NCI-H2227 treated with DMSO at 0.1 percent for 48 hours (cell line): ENCODE measurements around the gene SHROOM2.

Source experiments
- DNase-seq: peaks from one replicate; lab custom pipeline; 2025; lab: John Stamatoyannopoulos, UW

The SHROOM2 gene

DNA sequence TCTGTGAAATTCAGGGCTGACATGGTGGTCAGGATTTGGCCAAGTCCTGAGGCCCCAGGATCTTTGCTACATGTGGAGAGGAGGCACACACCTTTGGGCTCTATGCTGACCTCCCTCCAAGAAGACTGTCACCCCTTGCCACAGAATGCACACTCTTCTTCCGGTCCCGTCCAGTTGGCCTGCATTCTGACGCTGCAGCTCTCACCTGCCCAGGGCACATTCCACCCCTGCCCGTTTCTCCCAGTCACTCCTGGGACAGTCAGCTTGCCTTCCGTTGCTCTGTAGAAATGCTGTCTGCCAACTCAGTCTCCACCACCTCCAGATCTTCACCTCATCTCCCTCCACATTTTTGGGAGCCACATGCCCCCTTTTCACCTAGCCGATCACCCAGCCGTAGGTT, 76.7 kb downstream of the SHROOM2 start:
- no peak for DNase-seq

DNA sequence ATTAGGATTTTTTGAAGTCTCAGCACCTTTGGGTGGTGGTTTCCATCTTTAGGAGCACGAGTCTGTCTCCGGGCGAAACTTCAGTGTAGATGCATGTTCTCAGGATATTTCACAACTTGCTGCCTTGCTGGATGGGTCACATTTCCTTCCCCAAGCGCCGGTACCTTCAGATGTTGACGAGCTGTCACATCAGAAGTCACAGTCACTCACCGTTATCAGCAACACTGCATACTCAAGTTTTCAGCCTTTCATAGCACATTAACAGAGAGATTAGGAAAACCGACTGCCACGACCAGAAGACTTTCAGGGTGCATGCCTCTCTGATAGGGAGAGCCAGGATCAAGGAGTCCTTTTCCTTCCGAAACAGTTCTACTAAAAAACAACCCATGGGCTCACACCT, 77.8 kb downstream of the SHROOM2 start:
- DNase-seq, result no peak

DNA sequence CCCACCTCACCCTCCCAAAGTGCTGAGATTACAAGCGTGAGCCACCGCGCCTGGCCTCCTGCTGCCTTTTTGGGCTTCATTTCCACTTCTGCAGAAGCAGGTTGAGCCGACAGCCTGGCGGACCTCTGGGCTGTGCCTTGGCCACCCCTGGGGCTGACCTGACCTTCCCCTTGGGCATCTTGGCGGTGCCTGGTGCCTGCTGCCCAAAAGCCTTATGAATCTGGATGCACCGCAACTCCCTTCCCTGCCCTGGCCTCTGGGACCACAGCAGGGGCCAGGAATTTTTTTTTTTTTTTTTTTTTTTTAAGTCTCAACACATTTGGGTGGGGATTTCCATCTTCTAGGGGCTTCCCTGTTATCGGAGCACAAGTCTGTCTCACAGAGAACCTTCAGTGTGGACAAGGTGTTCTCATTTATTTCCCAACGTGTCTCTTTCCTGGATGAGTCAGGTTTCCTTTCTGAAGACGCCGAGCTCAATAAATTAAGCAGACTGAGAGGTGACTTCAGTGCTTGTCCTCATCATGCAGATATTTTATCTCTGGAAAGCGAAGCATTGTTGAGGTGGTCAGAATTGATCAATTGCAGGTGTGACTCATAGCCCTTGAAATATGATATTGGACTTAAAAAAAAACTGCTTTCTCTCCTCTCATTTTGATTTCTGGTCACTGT, 79.7 kb downstream of the SHROOM2 start:
- DNase-seq, result no peak

DNA sequence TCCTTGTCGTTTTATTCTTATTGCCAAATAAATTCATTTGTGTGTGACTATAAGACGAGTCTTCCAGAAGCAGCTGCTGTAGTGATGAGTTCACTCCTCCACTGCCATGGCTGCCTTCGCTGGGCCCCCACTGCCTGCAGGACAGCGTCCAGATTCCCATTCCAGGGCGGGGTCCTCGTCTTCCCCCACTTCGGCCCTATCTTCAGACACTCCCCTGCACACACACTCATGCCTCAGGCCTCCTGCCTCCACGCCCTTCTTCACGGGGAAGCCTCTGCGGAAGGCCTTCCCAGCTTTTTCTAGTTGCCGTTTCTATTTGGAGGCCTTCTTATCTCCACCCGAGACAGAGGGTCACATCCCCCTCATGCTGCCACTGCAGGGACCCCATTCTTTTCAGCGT, 80.4 kb downstream of the SHROOM2 start:
- no peak for DNase-seq

DNA sequence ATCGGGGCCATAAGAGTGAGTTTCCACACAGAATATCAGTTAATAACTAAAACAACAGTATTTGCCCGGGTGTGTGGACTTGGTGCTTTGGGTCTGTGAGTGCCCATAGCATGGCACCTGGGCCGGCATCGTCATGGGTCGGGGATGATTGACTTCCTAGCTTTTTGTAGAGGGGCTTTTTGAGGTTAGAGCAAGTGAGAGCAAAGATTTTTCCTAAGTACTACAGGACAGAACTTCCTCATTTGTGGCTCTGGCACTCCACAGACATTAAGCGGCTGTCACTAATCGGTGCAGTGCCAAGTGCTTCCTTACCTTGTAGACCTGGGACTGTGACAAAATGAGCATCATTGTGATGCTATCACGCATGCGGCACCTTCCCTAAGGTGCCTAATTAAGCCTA, 81.0 kb downstream of the SHROOM2 start:
- no peak for DNase-seq

DNA sequence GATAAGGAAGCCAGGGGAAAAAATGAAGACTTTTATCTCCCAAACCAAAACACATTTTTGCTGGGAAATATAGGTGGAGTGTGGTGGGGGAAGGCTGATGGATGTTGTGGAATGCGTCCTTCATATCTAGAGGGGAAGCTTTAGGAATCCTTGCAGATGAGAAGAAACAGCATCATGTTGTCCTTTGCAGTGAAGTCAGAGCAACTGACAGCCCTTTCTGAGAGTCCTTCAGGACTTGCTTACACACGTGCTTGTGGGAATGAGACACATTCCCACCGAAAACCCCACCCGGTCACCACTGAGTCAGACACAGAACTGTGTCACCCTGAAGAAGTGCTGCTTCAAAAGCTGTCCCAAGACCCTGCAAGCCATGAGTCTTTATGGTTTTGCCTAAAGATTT, 81.5 kb downstream of the SHROOM2 start:
- no peak for DNase-seq

DNA sequence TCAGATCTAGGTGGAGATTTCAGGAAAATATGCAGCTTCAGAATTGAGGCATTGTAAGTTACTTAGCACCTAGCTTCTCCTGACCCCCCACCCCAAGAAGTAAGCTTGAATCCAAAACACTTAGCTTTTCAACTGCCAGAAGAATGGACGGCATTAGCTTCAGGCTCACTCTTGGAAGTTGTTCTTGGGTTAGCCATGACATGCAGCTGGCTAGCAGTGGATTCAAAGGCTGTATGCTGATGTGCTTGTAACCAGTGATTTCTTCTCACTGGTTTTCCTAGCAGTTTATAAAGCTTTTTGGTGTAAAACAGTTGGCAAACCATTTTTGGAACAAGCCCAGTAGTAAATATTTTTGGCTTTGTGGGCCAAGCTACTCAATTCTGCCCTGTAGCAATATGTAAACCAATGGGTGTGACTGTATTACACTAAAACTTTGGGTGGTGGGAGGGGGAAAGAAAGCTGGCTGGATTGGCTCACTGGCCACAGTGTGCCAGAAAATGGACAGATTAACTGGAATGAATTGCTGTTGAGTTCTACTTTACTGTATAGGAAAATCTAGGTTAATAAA, 85.6 kb downstream of the SHROOM2 start:
- DNase-seq, result no peak

DNA sequence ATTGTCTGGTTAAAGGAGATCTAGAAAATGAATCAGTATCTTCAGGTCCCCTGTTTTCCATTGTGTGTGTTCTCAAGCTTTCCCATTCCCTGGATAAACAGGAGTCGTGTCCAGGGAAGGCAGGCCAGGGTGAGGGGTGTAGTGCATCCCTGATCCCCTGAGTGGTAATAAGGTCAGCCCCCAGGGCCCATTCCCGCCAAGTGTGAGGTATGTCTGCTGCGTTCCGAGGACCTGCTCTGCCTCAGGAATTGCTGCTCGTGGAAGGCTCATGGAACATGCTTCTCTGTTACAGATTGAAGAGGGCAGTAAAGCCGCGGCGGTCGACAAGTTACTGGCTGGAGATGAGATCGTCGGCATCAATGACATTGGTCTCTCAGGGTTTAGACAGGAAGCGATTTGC, 87.1 kb downstream of the SHROOM2 start:
- no peak for DNase-seq

DNA sequence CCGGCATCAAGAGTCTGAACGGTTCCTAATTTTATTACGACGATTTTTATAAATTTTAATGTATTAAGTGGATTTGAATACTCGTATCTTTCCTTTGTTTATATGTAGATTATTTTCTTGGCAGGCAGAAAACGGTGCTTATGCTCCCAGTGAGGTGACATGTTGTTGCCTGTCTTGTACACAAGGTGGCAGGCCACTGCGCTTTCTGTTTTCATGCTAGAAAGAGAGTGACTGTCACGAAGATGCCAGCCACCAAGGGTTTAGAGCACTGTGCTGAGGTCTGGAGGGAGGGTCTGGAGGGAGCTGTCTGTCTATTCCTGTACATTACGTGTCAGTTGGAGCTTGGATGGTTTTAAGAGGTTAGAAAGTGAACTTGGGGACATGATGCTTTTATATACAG, 87.7 kb downstream of the SHROOM2 start:
- DNase-seq, result no peak

DNA sequence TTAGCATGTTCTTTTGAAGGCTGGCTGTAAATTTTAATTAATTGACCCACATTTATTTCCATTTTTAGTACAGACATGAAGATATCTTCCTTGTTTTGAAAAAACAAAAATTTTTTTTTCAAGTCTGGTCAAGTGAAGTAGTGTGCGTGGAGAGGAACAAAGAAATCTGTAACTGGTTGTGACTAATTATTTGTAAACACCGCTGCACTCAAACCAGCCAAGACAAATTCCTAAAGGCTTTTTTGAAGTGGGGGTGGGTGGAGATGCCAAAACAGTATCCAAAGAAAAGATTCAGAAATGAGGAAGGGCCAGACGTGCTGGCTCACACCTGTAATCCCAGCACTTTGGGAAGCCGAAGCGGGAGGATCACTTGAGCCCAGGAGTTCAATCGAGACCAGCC, 88.3 kb downstream of the SHROOM2 start:
- DNase-seq, result no peak

DNA sequence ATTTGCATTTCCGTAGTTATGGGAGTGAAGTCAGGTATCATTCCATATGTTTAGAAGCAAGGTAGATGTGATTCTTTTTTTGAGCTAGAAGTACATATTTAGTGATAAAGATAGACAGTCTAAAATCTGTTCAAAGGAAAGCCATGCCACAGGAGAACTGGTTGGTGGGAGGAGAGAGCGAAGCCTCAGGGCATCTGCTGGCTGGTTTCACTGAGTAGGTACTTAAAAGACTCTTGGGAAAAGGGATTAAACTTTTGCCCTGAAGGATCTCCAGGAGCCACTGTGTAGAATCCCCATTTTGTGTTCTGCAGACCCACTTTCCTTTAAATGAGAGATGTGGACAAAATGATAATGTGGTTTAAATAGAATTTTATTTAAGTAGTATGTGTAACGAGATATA, 89.6 kb downstream of the SHROOM2 start:
- no peak for DNase-seq

DNA sequence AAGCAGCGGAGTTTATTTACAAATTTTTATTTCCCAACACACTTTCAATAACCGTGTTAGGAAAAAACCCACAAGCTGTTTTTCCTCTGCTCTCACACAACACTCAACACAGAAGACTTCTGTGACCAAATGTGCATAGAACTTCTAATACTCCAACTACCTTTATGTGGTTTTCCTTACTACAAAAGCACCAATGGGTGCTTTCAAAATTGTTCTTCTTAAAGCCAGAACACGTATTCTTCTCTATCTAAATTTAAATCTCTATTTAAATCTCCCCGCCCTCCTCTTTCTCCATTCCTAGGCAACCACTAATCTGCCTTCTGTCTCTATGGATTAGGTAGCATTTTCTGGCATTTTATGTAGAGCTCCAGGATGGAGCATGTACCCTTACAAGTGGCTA, 90.0 kb downstream of the SHROOM2 start:
- no peak for DNase-seq

DNA sequence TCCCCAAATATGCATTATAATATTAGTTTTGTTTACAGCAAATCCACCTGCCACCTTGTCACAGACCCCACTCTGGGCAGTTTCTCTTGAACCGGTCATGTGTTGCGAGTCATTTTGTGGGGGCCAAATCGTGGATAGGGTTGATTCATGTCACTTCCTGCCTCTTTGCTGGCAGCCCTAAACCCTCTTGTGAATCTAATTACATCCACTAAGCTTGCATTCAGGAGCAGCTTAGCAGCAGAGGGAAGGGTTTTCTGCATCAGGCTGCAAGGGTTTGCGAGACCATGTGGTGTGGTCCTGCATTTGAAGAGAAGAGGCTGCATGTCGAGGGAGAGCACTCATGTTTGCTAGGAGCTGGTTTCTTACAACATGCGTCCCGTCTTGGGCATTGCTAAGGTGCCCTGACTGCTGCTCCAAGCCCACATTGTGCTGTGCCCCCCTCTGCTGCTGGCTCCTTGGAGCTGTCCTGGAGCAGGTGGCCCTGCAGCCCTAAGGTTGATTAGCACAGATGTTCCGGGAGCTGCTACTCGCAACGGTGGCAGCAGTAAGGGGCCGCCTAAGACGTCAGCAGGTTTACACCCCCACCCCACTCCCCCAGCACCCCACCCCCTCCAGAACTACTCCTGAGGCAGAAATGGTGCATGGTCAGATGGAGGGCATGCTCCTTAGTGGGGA, 92.1 kb downstream of the SHROOM2 start:
- peak; percentile 21 for DNase-seq

DNA sequence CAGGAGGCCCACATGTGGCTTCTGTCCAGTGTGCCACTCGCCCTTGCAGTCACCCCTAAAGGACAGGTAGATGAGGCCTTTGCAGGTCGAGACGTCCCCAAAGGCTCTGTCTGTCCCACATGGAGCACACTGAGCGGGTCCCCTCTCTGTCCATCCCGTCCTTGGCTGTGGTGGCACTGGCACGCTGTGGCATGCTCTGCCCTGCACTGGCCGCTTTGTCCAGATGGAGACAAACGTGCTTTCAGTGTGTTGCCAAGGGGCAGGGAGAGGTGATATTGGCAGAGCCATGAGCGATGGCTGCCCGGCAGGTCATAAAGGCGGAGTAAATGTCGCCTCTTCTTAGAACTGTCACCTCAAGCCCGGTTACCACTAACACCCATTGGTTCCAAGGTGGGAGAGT, 94.0 kb downstream of the SHROOM2 start:
- DNase-seq, result no peak

DNA sequence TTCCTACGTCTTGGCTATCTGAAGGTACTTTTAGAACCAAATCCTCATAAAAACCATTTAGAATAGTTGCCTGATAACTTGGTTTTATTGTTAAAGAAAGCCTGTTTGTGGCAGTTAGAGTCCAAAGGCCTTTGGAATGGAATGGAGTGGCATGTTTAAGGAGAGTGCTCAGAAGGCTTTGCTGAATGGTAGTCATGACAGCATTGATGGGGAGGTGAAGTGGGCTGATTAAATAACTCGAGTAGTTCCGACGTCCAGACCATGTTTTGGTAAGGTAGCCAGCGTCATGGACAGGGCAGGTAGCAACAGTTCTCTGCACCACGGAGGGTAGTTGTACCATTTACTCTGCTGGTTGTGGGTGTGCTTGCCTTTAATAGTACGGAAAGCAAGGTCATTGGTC, 94.6 kb downstream of the SHROOM2 start:
- no peak for DNase-seq

DNA sequence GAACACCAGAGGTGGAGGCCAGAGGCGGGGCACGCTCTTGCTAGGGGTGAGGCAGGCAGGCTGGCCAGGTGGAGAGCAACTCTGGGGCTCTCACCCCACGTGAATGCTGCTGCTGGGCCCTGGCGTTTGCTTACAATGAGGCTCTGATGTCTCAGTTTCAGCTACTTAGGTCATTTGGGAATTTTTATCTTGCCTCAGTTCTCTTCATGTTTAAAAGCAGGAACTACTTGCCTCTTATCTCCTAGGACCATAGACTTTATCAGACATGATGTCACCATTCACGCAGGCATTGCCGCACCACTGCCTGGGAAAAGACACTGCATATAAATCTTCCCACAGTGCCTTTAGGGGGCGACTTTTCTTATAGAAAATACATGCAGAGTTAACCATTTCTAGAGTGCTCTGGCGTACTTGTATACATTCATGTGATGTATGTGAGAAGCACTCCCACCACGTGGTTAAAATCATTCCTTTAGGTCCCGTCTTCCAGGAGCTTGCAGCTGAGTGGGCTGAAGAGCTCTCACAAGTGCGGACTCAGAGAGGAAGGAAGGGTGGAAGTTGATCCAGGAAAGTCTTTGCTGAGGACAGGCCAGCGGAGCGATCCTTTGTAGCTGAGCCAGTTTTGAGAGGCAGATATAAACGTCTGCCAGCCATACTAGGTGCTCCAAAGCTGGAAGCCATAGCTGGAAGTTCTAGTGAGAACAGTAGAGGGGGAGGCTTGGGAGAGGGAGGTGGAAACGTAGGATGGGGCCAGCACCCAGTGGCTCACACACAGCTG, 96.6 kb downstream of the SHROOM2 start:
- DNase-seq, result no peak

DNA sequence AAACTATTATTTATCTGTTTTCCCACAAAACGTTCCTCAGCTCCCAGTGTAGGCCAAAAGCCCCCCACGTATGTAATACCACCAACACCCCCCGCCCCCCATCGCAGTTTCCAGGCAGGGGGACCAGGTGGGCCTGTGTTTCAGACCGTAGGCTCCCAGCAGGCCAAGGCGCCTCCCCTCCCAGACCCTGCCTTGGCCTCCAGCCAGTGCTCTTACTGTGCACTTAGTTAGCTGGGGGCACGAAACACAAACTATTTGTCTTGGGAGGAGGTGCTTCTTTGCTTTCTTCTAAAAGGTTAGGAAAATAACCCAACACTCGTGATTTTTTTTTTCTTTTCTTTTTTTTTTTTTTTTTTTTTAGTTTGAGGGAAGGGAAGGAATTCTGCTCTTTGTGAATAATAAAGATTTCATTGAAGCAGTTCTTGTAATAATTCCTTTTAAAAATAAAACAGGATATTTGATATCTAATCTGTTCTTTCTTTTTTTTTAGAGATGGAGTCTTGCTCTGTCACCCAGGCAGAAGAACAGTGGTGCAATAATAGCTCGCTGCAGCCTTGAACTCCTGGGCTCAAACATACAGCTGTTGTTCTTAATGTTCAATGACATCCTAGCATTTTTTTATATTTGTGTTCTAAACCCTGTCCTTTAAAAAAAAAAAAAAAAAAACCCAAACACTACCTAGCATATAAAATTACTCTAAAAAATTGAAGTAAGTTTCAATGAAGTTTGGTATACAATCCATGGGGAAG, 98.0 kb downstream of the SHROOM2 start:
- DNase-seq, result no peak

DNA sequence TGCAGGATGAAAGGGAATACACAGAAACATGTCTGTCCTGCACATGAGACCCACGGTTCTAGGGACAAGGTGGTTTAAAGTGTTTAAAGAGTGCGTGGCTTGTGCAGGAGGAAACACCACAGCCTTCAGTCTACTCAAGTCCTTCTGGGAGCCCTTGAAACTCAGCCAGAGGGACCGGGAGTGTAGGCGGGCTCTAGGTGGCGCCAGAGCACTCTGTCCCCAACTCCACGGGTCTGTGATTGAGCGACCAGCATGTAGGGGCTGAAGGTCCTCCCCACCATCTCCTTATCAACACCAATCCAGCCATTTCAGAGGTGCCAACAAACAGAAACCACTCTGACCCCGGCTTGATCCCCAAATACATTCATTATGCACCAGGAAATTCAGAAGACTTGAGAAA, 98.9 kb downstream of the SHROOM2 start:
- peak; percentile 22 for DNase-seq

DNA sequence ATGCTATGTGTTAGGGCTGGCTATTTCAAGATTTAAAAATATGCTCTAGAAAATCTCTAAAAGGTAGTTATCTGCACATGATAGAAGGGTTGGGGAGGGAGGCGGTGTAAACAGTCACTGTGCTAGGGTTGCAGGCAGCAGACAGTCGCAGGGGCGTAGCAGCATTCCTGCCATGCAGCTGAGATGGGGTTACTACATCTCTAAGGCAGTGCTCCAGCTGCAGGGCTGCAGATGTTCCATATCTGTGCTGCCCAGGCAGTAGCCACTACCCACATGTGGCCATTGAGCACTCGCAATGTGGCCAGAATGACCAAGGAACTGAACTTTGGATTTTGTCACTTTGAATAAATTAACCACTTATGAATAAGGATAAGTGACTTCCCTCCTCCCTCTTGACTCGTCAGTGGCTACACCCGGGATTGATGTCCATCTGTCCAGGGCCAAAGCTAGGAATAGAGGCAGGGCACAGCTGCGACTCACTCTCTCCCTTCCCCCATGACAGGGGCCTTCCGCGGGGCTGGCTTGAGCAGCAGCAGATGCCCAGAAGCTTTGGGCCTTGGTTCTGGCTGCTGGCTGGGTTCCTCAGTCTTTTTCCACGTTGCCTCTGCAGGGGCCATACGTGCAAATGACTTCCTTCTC, 101.5 kb downstream of the SHROOM2 start:
- no peak for DNase-seq

DNA sequence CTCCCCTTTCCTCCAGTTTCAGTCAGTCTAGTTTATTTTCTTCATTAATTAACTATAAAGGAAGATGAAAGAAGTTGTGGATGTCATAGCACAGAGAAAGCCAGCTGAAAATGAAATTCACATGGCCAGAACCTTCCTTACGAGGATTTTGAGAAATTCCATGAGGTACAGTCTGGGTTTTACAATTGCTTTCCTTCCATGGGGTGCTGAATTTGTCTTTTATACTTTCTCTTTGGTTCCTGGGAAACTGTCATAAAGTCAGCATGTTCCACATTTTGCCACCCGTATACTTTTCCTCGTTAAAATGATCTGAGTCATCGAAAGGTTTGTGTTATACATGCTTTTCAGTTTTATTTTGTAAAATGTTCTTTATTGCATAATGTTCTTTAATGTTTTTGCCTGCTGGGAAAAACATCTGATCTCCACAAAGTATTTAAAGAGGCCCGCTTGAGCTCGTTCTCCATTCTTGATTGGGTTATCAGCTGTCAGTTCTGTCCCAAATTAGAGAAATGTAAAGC, 102.8 kb downstream of the SHROOM2 start:
- no peak for DNase-seq

DNA sequence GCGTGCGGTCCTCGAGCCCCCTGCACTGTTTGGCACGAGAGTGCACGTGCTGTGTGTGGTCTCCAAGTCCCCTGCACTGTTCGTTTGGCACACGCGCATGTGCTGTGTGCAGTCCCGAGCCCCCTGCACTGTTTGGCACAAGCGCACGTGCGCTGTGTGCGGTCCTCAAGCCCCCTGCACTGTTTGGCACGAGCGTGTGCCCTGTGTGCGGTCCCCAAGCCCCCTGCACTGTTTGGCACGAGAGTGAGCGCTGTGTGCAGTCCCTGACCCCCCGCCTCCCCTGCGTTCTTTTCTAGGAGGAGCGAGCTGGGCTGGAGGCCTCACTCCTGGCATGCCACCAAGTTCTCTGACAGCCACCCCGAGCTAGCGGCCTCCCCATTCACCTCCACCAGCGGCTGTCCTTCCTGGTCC, 104.5 kb downstream of the SHROOM2 start:
- DNase-seq, result no peak
